Measurements from ENCODE around the gene PSMG4.

The PSMG4 gene

DNA sequence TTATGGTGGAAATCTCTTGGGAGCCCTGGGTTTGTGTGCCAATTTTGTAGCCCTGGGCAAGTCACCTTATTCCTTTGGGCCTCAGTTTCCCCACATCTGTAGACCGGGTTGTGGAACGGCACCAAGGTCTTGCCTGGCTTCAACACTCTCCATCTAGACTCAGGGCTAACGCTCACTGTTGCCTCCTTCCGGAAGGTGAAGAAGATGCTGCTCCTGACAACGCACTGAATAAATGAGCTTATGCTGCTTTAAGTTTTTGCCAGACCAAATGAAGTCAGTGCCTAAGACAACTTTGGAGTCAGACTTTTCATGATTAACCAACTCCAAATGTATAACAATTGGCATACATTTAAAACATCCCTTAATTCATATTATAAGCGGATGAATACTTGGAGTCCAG, 53.1 kb downstream of the PSMG4 start:
- no peak for DNase-seq

DNA sequence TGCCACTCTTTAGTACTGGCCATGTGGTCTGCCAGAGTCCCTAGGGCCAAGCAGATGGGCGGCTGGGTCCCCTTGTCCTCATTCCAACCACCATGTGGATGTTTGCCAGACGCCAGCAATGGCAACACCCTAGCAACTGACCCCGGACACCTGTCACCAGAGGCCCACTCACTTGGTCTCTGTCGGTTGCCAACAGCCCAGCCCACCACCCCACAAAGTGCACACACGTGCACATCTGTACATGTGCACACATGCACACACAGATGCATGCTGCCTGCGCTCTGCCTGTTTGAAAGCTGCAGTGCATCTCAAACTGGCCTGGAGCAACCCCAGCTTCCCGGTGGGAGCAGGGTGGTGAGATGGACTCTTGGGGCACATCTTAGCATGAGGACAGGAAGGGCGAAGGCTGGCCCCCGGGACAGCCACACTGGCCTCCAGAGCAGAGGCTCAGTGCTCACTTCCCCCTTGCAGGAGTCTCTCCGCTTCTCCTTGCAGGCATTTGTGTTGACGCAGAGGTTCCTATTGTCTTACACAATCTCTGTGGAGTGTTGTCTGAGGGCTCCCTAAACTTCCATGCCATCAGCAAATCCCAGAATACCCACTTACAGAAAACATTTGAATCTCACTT, 54.0 kb downstream of the PSMG4 start:
- no peak for DNase-seq

DNA sequence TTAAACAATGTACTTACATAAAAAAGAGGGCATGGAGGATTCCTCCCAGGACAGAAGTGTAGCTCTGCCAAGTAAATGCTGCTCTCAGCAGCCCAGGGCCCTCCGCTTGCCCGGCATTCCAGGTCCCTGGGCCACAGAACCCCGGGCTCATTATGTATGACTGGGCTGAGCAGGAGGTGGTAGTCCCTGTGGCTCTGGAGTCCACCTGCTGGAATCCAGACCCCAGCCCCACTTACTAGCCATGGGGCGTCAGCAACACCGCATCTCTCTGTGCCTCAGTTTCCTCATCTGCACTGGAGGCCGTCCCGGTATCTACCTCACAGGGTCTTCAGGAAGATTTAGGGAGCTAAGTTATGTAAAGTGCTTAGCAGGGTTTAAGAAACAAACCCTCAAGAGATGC, 55.4 kb downstream of the PSMG4 start:
- DNase-seq: no peak

DNA sequence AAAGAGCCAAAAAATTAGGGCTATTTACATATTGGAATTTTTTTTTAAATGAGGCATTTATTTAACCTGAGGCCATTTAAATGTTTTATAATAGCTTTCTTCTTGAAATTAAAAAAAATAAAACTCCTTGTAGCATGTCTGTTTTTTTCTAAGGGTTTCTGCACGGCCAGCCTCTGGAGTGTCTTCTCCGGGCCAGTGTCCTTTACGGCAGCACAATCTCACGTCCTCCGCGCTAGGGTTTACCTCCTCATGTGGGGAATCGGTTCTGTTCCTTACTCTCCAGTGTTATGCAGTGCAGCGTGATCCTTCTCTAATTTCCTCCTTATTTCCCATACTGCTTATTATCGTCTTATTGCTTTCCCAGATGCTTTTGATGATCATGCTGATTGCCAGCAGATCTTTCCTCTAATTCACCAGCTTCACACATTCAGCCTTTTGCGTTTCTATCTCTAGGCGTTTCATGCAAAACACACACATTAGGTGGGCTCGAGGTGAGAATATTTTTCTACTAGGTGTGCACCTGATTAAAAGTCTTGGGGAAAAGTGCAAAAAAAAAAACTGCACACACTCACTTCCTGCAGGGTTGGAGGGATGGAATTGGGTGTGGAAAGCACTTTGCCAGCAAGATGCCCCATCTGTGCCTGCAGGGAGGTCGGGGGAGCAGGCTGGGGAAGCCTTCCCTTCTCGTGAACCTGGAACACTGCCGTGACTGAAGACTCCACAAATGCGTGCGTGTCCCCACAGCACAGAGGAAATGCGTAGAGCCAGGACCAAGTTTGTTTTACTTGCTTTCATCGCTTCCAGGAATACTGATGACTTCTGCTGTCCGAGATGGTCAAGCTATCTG, 56.1 kb downstream of the PSMG4 start:
- DNase-seq: no peak

DNA sequence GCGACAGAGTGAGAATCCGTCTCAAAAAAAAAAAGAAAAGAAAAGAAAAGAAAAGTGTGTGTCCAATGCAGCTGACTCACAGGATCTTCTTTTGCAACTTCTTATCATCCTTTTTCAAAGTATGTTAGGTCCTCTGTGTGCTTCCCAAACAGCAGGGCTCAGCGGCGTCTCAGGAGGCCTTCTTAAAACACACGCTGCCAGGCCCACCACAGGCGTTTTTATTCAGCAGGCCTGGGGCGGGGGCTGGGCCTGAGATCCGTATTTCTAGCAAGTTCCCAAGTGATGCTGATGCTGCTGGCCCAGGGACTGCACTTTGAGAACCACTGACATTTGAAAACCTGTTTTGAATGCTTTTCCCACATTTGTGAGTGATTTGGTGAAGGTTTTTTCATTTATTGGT, 57.1 kb downstream of the PSMG4 start:
- no peak for DNase-seq

DNA sequence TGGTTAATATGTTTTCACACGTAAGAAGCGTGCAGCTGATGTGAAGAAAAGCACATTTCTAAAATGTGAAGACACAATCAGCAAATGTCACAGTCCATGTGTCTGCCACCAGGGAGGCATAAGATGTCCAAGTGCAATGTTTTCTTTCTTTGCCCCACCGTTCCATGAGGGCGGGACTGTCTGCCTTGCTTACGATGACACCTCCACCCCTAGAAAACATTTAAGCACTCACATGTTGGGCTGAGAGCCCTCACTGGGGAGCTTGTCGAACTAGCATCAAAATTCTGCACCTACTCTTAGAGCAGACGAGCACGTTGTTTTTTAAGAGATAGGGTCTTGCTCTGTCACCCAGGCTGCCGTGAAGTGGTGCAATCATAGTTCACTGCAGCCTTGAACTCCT, 57.6 kb downstream of the PSMG4 start:
- no peak for DNase-seq

DNA sequence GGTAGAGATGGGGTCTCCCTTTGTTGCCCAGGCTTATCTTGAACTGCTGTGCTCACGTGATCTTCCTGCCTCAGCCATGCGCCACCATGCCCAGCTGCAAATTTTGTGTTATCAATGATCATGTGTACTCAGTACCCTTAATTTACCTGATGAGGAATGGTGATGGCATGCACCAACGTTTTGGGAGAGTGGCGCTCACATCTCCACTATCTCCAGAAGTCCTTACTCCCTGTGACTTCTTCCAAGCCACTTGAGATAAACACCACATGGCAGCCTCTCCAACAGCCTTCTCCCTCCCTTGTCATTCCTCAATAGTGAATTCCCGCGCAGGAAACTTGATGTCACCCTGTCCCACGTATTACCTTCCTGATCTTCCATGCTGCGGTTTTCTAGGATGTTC, 58.1 kb downstream of the PSMG4 start:
- DNase-seq: no peak
